ENCODE measurements around the gene FBXL20.

GRCh38 chr17:39399791-39400190, 1.6 kb downstream of the FBXL20 start:
- TF ChIP-seq TAF1 (IDR thresholded peaks at IDR 0.05; ENCODE audit: borderline replicate concordance, insufficient read depth, low read length) = no peak
- TF ChIP-seq POLR2AphosphoS5 (IDR thresholded peaks at IDR 0.05; ENCODE audit: low read depth, low read length) = no peak
- no peak for TF ChIP-seq SIN3A (IDR thresholded peaks at IDR 0.05; ENCODE audit: borderline replicate concordance, insufficient read depth, low read length)
- TF ChIP-seq REST (IDR thresholded peaks at IDR 0.05; ENCODE audit: insufficient read depth in 1 of 2, low read depth in 2 of 2, low read length in 2 of 2) = no peak

Data from PFSK-1 (cell line).